ENCODE measurements around the gene PCBP3.

PCBP3 gene

GRCh38 chr21:45753445-45753844, 109.9 kb downstream of the PCBP3 start:
- Histone ChIP-seq H3K9me3 (ENCODE audit: low read length) (no peaks in the 10 kb centered on the region), H3K27me3 (ENCODE audit: insufficient read depth, low read length) (no peaks in the 10 kb centered on the region), H3K4me3 (ENCODE audit: low read length) (no peak overlapping the region), H3K4me1 (ENCODE audit: insufficient read depth, low read length) (no peaks in the 10 kb centered on the region), H3K36me3 (ENCODE audit: insufficient read depth, low read length) (no peaks in the 10 kb centered on the region), H2AFZ (ENCODE audit: low read depth, low read length) (no peak overlapping the region)

GRCh38 chr21:45756029-45756428, 112.5 kb downstream of the PCBP3 start:
- Histone ChIP-seq H3K4me1 (ENCODE audit: insufficient read depth, low read length) (no peaks in the 10 kb centered on the region), H3K9me3 (ENCODE audit: low read length) (no peaks in the 10 kb centered on the region), H3K36me3 (ENCODE audit: insufficient read depth, low read length) (no peaks in the 10 kb centered on the region), H3K27me3 (ENCODE audit: insufficient read depth, low read length) (no peaks in the 10 kb centered on the region), H2AFZ (ENCODE audit: low read depth, low read length) (no peak overlapping the region), H3K4me3 (ENCODE audit: low read length) (no peak overlapping the region)

GRCh38 chr21:45756669-45757068, 113.1 kb downstream of the PCBP3 start:
- Histone ChIP-seq H3K4me3 (ENCODE audit: low read length) (no peak overlapping the region), H3K9me3 (ENCODE audit: low read length) (no peaks in the 10 kb centered on the region), H3K4me1 (ENCODE audit: insufficient read depth, low read length) (no peaks in the 10 kb centered on the region), H3K36me3 (ENCODE audit: insufficient read depth, low read length) (no peaks in the 10 kb centered on the region), H2AFZ (ENCODE audit: low read depth, low read length) (no peak overlapping the region), H3K27me3 (ENCODE audit: insufficient read depth, low read length) (no peaks in the 10 kb centered on the region)

GRCh38 chr21:45761704-45762103, 118.2 kb downstream of the PCBP3 start:
- Histone ChIP-seq H3K9me3 (ENCODE audit: low read length) (no peaks in the 10 kb centered on the region), H3K4me1 (ENCODE audit: insufficient read depth, low read length) (no peaks in the 10 kb centered on the region), H3K4me3 (ENCODE audit: low read length) (no peak overlapping the region), H2AFZ (ENCODE audit: low read depth, low read length) (no peak overlapping the region), H3K36me3 (ENCODE audit: insufficient read depth, low read length) (no peaks in the 10 kb centered on the region), H3K27me3 (ENCODE audit: insufficient read depth, low read length) (no peaks in the 10 kb centered on the region)

- no peaks in the 10 kb centered on the region for H3K4me1 ChIP-seq (ENCODE audit: insufficient read depth, low read length)
- H3K27me3 ChIP-seq (ENCODE audit: insufficient read depth, low read length), result no peaks in the 10 kb centered on the region
- H3K36me3 ChIP-seq (ENCODE audit: insufficient read depth, low read length), result no peaks in the 10 kb centered on the region
- H3K9me3 ChIP-seq (ENCODE audit: low read length), result no peaks in the 10 kb centered on the region
- H3K4me3 ChIP-seq (ENCODE audit: low read length), result no peak overlapping the region
- H2AFZ ChIP-seq (ENCODE audit: low read depth, low read length), result no peak overlapping the region
Measured at GRCh38 chr21:45763074-45763473, 119.5 kb downstream of the PCBP3 start.

GRCh38 chr21:45763506-45763905, 120.0 kb downstream of the PCBP3 start:
- Histone ChIP-seq H3K27me3 (ENCODE audit: insufficient read depth, low read length) (no peaks in the 10 kb centered on the region), H3K4me3 (ENCODE audit: low read length) (no peak overlapping the region), H3K36me3 (ENCODE audit: insufficient read depth, low read length) (no peaks in the 10 kb centered on the region), H2AFZ (ENCODE audit: low read depth, low read length) (no peak overlapping the region), H3K9me3 (ENCODE audit: low read length) (no peaks in the 10 kb centered on the region), H3K4me1 (ENCODE audit: insufficient read depth, low read length) (no peaks in the 10 kb centered on the region)

GRCh38 chr21:45764792-45765191, 121.3 kb downstream of the PCBP3 start:
- Histone ChIP-seq H3K36me3 (ENCODE audit: insufficient read depth, low read length) (no peaks in the 10 kb centered on the region), H3K4me1 (ENCODE audit: insufficient read depth, low read length) (no peaks in the 10 kb centered on the region), H2AFZ (ENCODE audit: low read depth, low read length) (no peak overlapping the region), H3K4me3 (ENCODE audit: low read length) (no peak overlapping the region), H3K9me3 (ENCODE audit: low read length) (no peaks in the 10 kb centered on the region), H3K27me3 (ENCODE audit: insufficient read depth, low read length) (no peaks in the 10 kb centered on the region)

- Histone ChIP-seq H3K27me3 (ENCODE audit: insufficient read depth, low read length) (no peaks in the 10 kb centered on the region), H3K4me3 (ENCODE audit: low read length) (no peak overlapping the region), H3K4me1 (ENCODE audit: insufficient read depth, low read length) (no peaks in the 10 kb centered on the region), H2AFZ (ENCODE audit: low read depth, low read length) (no peak overlapping the region), H3K36me3 (ENCODE audit: insufficient read depth, low read length) (no peaks in the 10 kb centered on the region), H3K9me3 (ENCODE audit: low read length) (no peaks in the 10 kb centered on the region)
Measured at GRCh38 chr21:45765375-45765774, 121.8 kb downstream of the PCBP3 start.

- no peak overlapping the region for H3K4me3 ChIP-seq (ENCODE audit: low read length)
- no peaks in the 10 kb centered on the region for H3K27me3 ChIP-seq (ENCODE audit: insufficient read depth, low read length)
- no peaks in the 10 kb centered on the region for H3K36me3 ChIP-seq (ENCODE audit: insufficient read depth, low read length)
- no peaks in the 10 kb centered on the region for H3K4me1 ChIP-seq (ENCODE audit: insufficient read depth, low read length)
- no peak overlapping the region for H2AFZ ChIP-seq (ENCODE audit: low read depth, low read length)
- no peaks in the 10 kb centered on the region for H3K9me3 ChIP-seq (ENCODE audit: low read length)
Measured at GRCh38 chr21:45766055-45766454, 122.5 kb downstream of the PCBP3 start.

- Histone ChIP-seq H3K27me3 (ENCODE audit: insufficient read depth, low read length) (no peaks in the 10 kb centered on the region), H3K4me3 (ENCODE audit: low read length) (no peak overlapping the region), H3K9me3 (ENCODE audit: low read length) (no peaks in the 10 kb centered on the region), H3K4me1 (ENCODE audit: insufficient read depth, low read length) (no peaks in the 10 kb centered on the region), H2AFZ (ENCODE audit: low read depth, low read length) (no peak overlapping the region), H3K36me3 (ENCODE audit: insufficient read depth, low read length) (no peaks in the 10 kb centered on the region)
Measured at GRCh38 chr21:45766501-45766900, 123.0 kb downstream of the PCBP3 start.

GRCh38 chr21:45767071-45768006, 123.8 kb downstream of the PCBP3 start:
- H3K9me3 ChIP-seq (ENCODE audit: low read length), result no peaks in the 10 kb centered on the region
- no peak overlapping the region for H3K4me3 ChIP-seq (ENCODE audit: low read length)
- no peak overlapping the region for H2AFZ ChIP-seq (ENCODE audit: low read depth, low read length)

GRCh38 chr21:45768011-45768739, 124.7 kb downstream of the PCBP3 start:
- H3K4me3 ChIP-seq (ENCODE audit: low read length), result no peak overlapping the region
- no peaks in the 10 kb centered on the region for H3K27me3 ChIP-seq (ENCODE audit: insufficient read depth, low read length)
- H3K36me3 ChIP-seq (ENCODE audit: insufficient read depth, low read length), result no peaks in the 10 kb centered on the region
- H3K4me1 ChIP-seq (ENCODE audit: insufficient read depth, low read length), result no peaks in the 10 kb centered on the region
- no peaks in the 10 kb centered on the region for H3K9me3 ChIP-seq (ENCODE audit: low read length)
- H2AFZ ChIP-seq (ENCODE audit: low read depth, low read length), result no peak overlapping the region

More at GRCh38 chr21:45767071-45768006, 123.8 kb downstream of the PCBP3 start:
- Histone ChIP-seq H3K36me3 (ENCODE audit: insufficient read depth, low read length) (no peaks in the 10 kb centered on the region), H3K4me1 (ENCODE audit: insufficient read depth, low read length) (no peaks in the 10 kb centered on the region), H3K27me3 (ENCODE audit: insufficient read depth, low read length) (no peaks in the 10 kb centered on the region)

GRCh38 chr21:45768740-45769048, 125.2 kb downstream of the PCBP3 start:
- H3K4me1 ChIP-seq (ENCODE audit: insufficient read depth, low read length), result no peaks in the 10 kb centered on the region
- no peaks in the 10 kb centered on the region for H3K9me3 ChIP-seq (ENCODE audit: low read length)
- H3K36me3 ChIP-seq (ENCODE audit: insufficient read depth, low read length), result no peaks in the 10 kb centered on the region
- H3K4me3 ChIP-seq (ENCODE audit: low read length), result no peak overlapping the region
- no peaks in the 10 kb centered on the region for H3K27me3 ChIP-seq (ENCODE audit: insufficient read depth, low read length)
- no peak overlapping the region for H2AFZ ChIP-seq (ENCODE audit: low read depth, low read length)

All from neuron (in vitro differentiated cells).